Erythroblast (primary cell): ENCODE measurements around the gene GNPTG.

Experiments
- GATA1 ChIP-seq: IDR thresholded peaks from 2 replicates; pipeline ENCODE4 v1.6.1; 2011; ENCODE audit warnings: low read depth, mild to moderate bottlenecking, control low read depth, low read length, moderate library complexity
- POLR2A ChIP-seq: IDR thresholded peaks from 2 replicates; pipeline ENCODE4 v1.6.1; 2011; ENCODE audit warnings: mild to moderate bottlenecking, low read length

- no peak for TF ChIP-seq POLR2A
- TF ChIP-seq GATA1: no peak
Observed at GRCh38 chr16:1345087-1345486, 6.6 kb upstream of the GNPTG start.
